Endometrial microvascular endothelial cells (primary cell): ENCODE results near the gene CNNM3. TPM values are rescaled to one million over a fixed set of nuclear protein-coding genes. Genes with fewer than 3 reads are reported as not detected.

ENCODE experiments used
- in situ Hi-C: cut with HindIII; loops from 2 replicates; pipeline ENCODE4 v1.10.0; 2017; ENCODE audit warnings: low sequenced_read_pairs, low pct_unique_long_range_greater_than_20kb; ENCODE audit errors: inconsistent ontology term
- total RNA-seq: library from RNA; depleted of rRNA; stranded (reverse); fragments of >200 nt; gene quantifications from one replicate; pipeline ENCODE4 v1.2.3, GENCODE V29; 2015; ENCODE audit errors: inconsistent ontology term

The CNNM3 gene
- total RNA-seq, 1 donor from 2014 or later: 2.5 TPM

- in situ Hi-C loops: no loop called here
Measured at GRCh38 chr2:96869822-96870625, 54.0 kb downstream of the CNNM3 start, which contains the start of gene SEMA4C. Gene SEMA4C (minus strand): TSS chr2:96870080. CDS start chr2:96867886, 2,194 bp downstream.

- in situ Hi-C loops: no loop called here
Measured at GRCh38 chr2:96870626-96871255, 54.7 kb downstream of the CNNM3 start.

- in situ Hi-C loops: no loop called here
Measured at GRCh38 chr2:96872591-96873349, 56.7 kb downstream of the CNNM3 start.

GRCh38 chr2:96873651-96874096 lies 57.6 kb downstream of the CNNM3 start:
- in situ Hi-C loops: no loop called here

GRCh38 chr2:96874198-96874831 lies 58.2 kb downstream of the CNNM3 start:
- in situ Hi-C loops: no loop called here

- in situ Hi-C loops: no loop called here
Measured at GRCh38 chr2:96875498-96876268, 59.6 kb downstream of the CNNM3 start.

GRCh38 chr2:96876269-96877041 lies 60.4 kb downstream of the CNNM3 start:
- in situ Hi-C loops: no loop called here

GRCh38 chr2:96877042-96877451 lies 61.0 kb downstream of the CNNM3 start:
- in situ Hi-C loops: no loop called here

GRCh38 chr2:96877631-96878092 lies 61.6 kb downstream of the CNNM3 start:
- in situ Hi-C loops: no loop called here

GRCh38 chr2:96878171-96878570 lies 62.1 kb downstream of the CNNM3 start:
- in situ Hi-C loops: no loop called here

GRCh38 chr2:96878796-96879544 lies 62.9 kb downstream of the CNNM3 start:
- in situ Hi-C loops: no loop called here

GRCh38 chr2:96879545-96880040 lies 63.5 kb downstream of the CNNM3 start:
- in situ Hi-C loops: no loop called here

GRCh38 chr2:96880891-96881273 lies 64.8 kb downstream of the CNNM3 start:
- in situ Hi-C loops: no loop called here

- in situ Hi-C loops: no loop called here
Measured at GRCh38 chr2:96881349-96882195, 65.5 kb downstream of the CNNM3 start.

GRCh38 chr2:96882230-96882629 lies 66.2 kb downstream of the CNNM3 start:
- in situ Hi-C loops: no loop called here

- in situ Hi-C loops: no loop called here
Measured at GRCh38 chr2:96882906-96883305, 66.8 kb downstream of the CNNM3 start.
